ENCODE results near the gene B4GALT5. TPM values are rescaled to one million over a fixed set of nuclear protein-coding genes. Genes with fewer than 3 reads are reported as not detected.
"Not testable (repeated sequence)": the region's sequence is repeated elsewhere in the genome, so short reads cannot be mapped to it uniquely, and the experiment has no call there.

B4GALT5 gene
- total RNA-seq, 2 experiments from 2014 or later = 28.1 to 30.9 TPM

- H3K4me3 Mint-ChIP-seq; DNase-seq; H3K27ac Mint-ChIP-seq; CTCF ChIA-PET; H3K27me3 Mint-ChIP-seq; H3K36me3 Mint-ChIP-seq; ATAC-seq; H3K9me3 Mint-ChIP-seq (ENCODE audit: low read depth): not testable (repeated sequence)
- H3K4me1 Mint-ChIP-seq = peaks cover 11% of the 10 kb centered on the region
Measured at GRCh38 chr20:49725224-49725606, 11.5 kb upstream of the B4GALT5 start.

- CTCF ChIA-PET = no interaction called here
- ATAC-seq (no peak), DNase-seq (no peak)
- Mint-ChIP-seq H3K27ac (no peak overlapping the region), H3K36me3 (no peaks in the 10 kb centered on the region), H3K4me1 (peaks cover 11% of the 10 kb centered on the region), H3K27me3 (no peaks in the 10 kb centered on the region), H3K9me3 (ENCODE audit: low read depth) (no peaks in the 10 kb centered on the region), H3K4me3 (no peak overlapping the region)
Measured at GRCh38 chr20:49724408-49725223, 10.9 kb upstream of the B4GALT5 start.

- H3K36me3 Mint-ChIP-seq; H3K4me3 Mint-ChIP-seq; DNase-seq; H3K27me3 Mint-ChIP-seq; CTCF ChIA-PET; H3K27ac Mint-ChIP-seq; H3K9me3 Mint-ChIP-seq (ENCODE audit: low read depth); ATAC-seq: not testable (repeated sequence)
- H3K4me1 Mint-ChIP-seq = peaks cover 11% of the 10 kb centered on the region
Measured at GRCh38 chr20:49723758-49724157, 10.1 kb upstream of the B4GALT5 start.

GRCh38 chr20:49721326-49721725 lies 7.6 kb upstream of the B4GALT5 start:
- not testable (repeated sequence) for H3K9me3 Mint-ChIP-seq (ENCODE audit: low read depth); H3K27me3 Mint-ChIP-seq; DNase-seq; H3K36me3 Mint-ChIP-seq; H3K27ac Mint-ChIP-seq; ATAC-seq; H3K4me3 Mint-ChIP-seq
- CTCF ChIA-PET = interaction anchor here (0.7 kb wide), 1 partner anchor 30 kb away, joined by 4 read pairs; no protein-coding TSS in a partner anchor
- H3K4me1 Mint-ChIP-seq = peaks cover 20% of the 10 kb centered on the region

- H3K4me1 Mint-ChIP-seq = peaks cover 43% of the 10 kb centered on the region
- peaks cover 12% of the 10 kb centered on the region for H3K36me3 Mint-ChIP-seq
- H3K27ac Mint-ChIP-seq = no peak overlapping the region
- H3K9me3 Mint-ChIP-seq (ENCODE audit: low read depth) = no peaks in the 10 kb centered on the region
- no peak for DNase-seq
- CTCF ChIA-PET = interaction anchor here (1.0 to 2.3 kb wide), 4 partner anchors 9 to 174 kb away, joined by 3 to 7 read pairs (median 4); no protein-coding TSS in a partner anchor
- ATAC-seq = no peak
- H3K27me3 Mint-ChIP-seq = no peaks in the 10 kb centered on the region
- H3K4me3 Mint-ChIP-seq = no peak overlapping the region
Measured at GRCh38 chr20:49715466-49715865, 1.8 kb upstream of the B4GALT5 start.

GRCh38 chr20:49712996-49713752 lies 504 bp downstream of the B4GALT5 start:
- DNase-seq (no peak), ATAC-seq (peak; percentile 69)
- Mint-ChIP-seq H3K4me3 (peak overlapping the region; percentile 82), H3K27ac (peak overlapping the region; percentile 86), H3K9me3 (ENCODE audit: low read depth) (no peaks in the 10 kb centered on the region), H3K27me3 (no peaks in the 10 kb centered on the region), H3K36me3 (peaks cover 17% of the 10 kb centered on the region), H3K4me1 (peaks cover 58% of the 10 kb centered on the region)
- CTCF ChIA-PET = interaction anchor here (0.6 to 2.3 kb wide), 4 partner anchors 37 to 103 kb away, joined by 4 to 7 read pairs (median 4); no protein-coding TSS in a partner anchor

- CTCF ChIA-PET = interaction anchor here (1.0 kb wide), 1 partner anchor 175 kb away, joined by 3 read pairs; no protein-coding TSS in a partner anchor
- peak overlapping the region; percentile 86 for H3K27ac Mint-ChIP-seq
- peaks cover 53% of the 10 kb centered on the region for H3K4me1 Mint-ChIP-seq
- H3K27me3 Mint-ChIP-seq = no peaks in the 10 kb centered on the region
- DNase-seq (no peak), ATAC-seq (no peak)
- H3K9me3 Mint-ChIP-seq (ENCODE audit: low read depth) = no peaks in the 10 kb centered on the region
- peak overlapping the region; percentile 82 for H3K4me3 Mint-ChIP-seq
- H3K36me3 Mint-ChIP-seq = peaks cover 17% of the 10 kb centered on the region
Measured at GRCh38 chr20:49712646-49712995, 1.1 kb downstream of the B4GALT5 start.

GRCh38 chr20:49712118-49712517 lies 1.6 kb downstream of the B4GALT5 start:
- Mint-ChIP-seq H3K9me3 (ENCODE audit: low read depth) (no peaks in the 10 kb centered on the region), H3K27me3 (no peaks in the 10 kb centered on the region), H3K36me3 (peaks cover 17% of the 10 kb centered on the region), H3K4me1 (peaks cover 51% of the 10 kb centered on the region), H3K4me3 (peak overlapping the region; percentile 82), H3K27ac (peak overlapping the region; percentile 59)
- no peak for DNase-seq
- no peak for ATAC-seq
- CTCF ChIA-PET = interaction anchor here (1.0 kb wide), 2 partner anchors 37 to 174 kb away, joined by 3 read pairs; no protein-coding TSS in a partner anchor

GRCh38 chr20:49711667-49711987 lies 2.1 kb downstream of the B4GALT5 start:
- Mint-ChIP-seq H3K4me1 (peaks cover 56% of the 10 kb centered on the region), H3K27me3 (no peaks in the 10 kb centered on the region), H3K9me3 (ENCODE audit: low read depth) (no peaks in the 10 kb centered on the region), H3K27ac (no peak overlapping the region), H3K36me3 (peaks cover 17% of the 10 kb centered on the region), H3K4me3 (peak overlapping the region; percentile 82)
- no peak for DNase-seq
- CTCF ChIA-PET = interaction anchor here (1.0 kb wide), 3 partner anchors 18 to 174 kb away, joined by 3 read pairs; no protein-coding TSS in a partner anchor
- no peak for ATAC-seq

- no peak for DNase-seq
- Mint-ChIP-seq H3K36me3 (peaks cover 17% of the 10 kb centered on the region), H3K27ac (no peak overlapping the region), H3K9me3 (ENCODE audit: low read depth) (no peaks in the 10 kb centered on the region), H3K4me3 (peak overlapping the region; percentile 82), H3K27me3 (no peaks in the 10 kb centered on the region), H3K4me1 (peaks cover 61% of the 10 kb centered on the region)
- CTCF ChIA-PET = interaction anchor here (0.9 to 1.7 kb wide), 5 partner anchors 9 to 173 kb away, joined by 3 to 4 read pairs (median 3); no protein-coding TSS in a partner anchor
- no peak for ATAC-seq
Measured at GRCh38 chr20:49710971-49711666, 2.6 kb downstream of the B4GALT5 start.

- Mint-ChIP-seq H3K36me3 (peaks cover 16% of the 10 kb centered on the region), H3K4me3 (no peak overlapping the region), H3K27ac (peak overlapping the region; percentile 20), H3K9me3 (ENCODE audit: low read depth) (no peaks in the 10 kb centered on the region), H3K27me3 (no peaks in the 10 kb centered on the region), H3K4me1 (peaks cover 66% of the 10 kb centered on the region)
- DNase-seq (no peak), ATAC-seq (no peak)
- CTCF ChIA-PET = interaction anchor here (1.4 to 1.6 kb wide), 2 partner anchors 9 to 139 kb away, joined by 3 to 4 read pairs; no protein-coding TSS in a partner anchor
Measured at GRCh38 chr20:49707118-49707517, 6.6 kb downstream of the B4GALT5 start.

GRCh38 chr20:49706630-49707091 lies 7.0 kb downstream of the B4GALT5 start:
- DNase-seq (no peak), ATAC-seq (no peak)
- Mint-ChIP-seq H3K4me1 (peaks cover 66% of the 10 kb centered on the region), H3K27me3 (no peaks in the 10 kb centered on the region), H3K27ac (peak overlapping the region; percentile 20), H3K4me3 (no peak overlapping the region), H3K9me3 (ENCODE audit: low read depth) (no peaks in the 10 kb centered on the region), H3K36me3 (peaks cover 12% of the 10 kb centered on the region)
- CTCF ChIA-PET = interaction anchor here (0.6 to 1.6 kb wide), 5 partner anchors 9 to 140 kb away, joined by 3 to 4 read pairs (median 3); no protein-coding TSS in a partner anchor

- ATAC-seq; DNase-seq; H3K4me3 Mint-ChIP-seq; H3K27me3 Mint-ChIP-seq; H3K9me3 Mint-ChIP-seq (ENCODE audit: low read depth): not testable (repeated sequence)
- CTCF ChIA-PET = interaction anchor here (0.6 to 1.4 kb wide), 5 partner anchors 9 to 99 kb away, joined by 3 to 4 read pairs (median 3); no protein-coding TSS in a partner anchor
- peak overlapping the region; percentile 87 for H3K27ac Mint-ChIP-seq
- H3K36me3 Mint-ChIP-seq = peaks cover 10% of the 10 kb centered on the region
- peaks cover 67% of the 10 kb centered on the region for H3K4me1 Mint-ChIP-seq
Measured at GRCh38 chr20:49705893-49706292, 7.8 kb downstream of the B4GALT5 start.
